Activated T-cell treated with anti-CD3 and anti-CD28 coated beads, Interleukin-2, amount 50 U/mL, for 24 hours (primary cell): Measurements from ENCODE around the gene ESR1.

Experiments used
- DNase-seq: peaks from one replicate; pipeline ENCODE4 v3.0.0-alpha.2; 2020
- H3K27ac Mint-ChIP-seq: 2 replicates; pipeline ENCODE4 v1.8.0; 2020; ENCODE audit warnings: mild to moderate bottlenecking, mixed read lengths
- H3K27me3 Mint-ChIP-seq: 2 replicates; pipeline ENCODE4 v1.8.0; 2020; ENCODE audit warnings: mixed read lengths
- H3K36me3 Mint-ChIP-seq: 2 replicates; pipeline ENCODE4 v1.8.0; 2020; ENCODE audit warnings: low read depth, mixed read lengths
- H3K4me1 Mint-ChIP-seq: 2 replicates; pipeline ENCODE4 v1.8.0; 2020; ENCODE audit warnings: low read depth, mixed read lengths
- H3K4me3 Mint-ChIP-seq: 2 replicates; pipeline ENCODE4 v1.8.0; 2020; ENCODE audit warnings: mild to moderate bottlenecking, moderate library complexity, mixed read lengths
- H3K9me3 Mint-ChIP-seq: 2 replicates; pipeline ENCODE4 v1.8.0; 2020; ENCODE audit warnings: mixed read lengths

Gene ESR1

GRCh38 chr6:151807513-151808370 is at the start of gene ESR1:
ESR1 (plus strand) TSS chr6:151807682; CDS start chr6:151807913, 231 bp downstream.
- no peak within 1 kb of the TSS for H3K27ac Mint-ChIP-seq
- no peaks in the 10 kb centered on the region for H3K36me3 Mint-ChIP-seq
- H3K27me3 Mint-ChIP-seq = peaks cover 68% of the 10 kb centered on the region
- no peaks in the 10 kb centered on the region for H3K9me3 Mint-ChIP-seq
- peaks cover 8% of the 10 kb centered on the region for H3K4me1 Mint-ChIP-seq
- H3K4me3 Mint-ChIP-seq = peak within 1 kb of the TSS; percentile 58
- DNase-seq = peak; percentile 33

- H3K27me3 Mint-ChIP-seq = peaks cover 15% of the 10 kb centered on the region
- no peak overlapping the region for H3K27ac Mint-ChIP-seq
- no peaks in the 10 kb centered on the region for H3K9me3 Mint-ChIP-seq
Observed at GRCh38 chr6:151760486-151760885, 47.0 kb upstream of the ESR1 start.

GRCh38 chr6:151761851-151762250 is 45.6 kb upstream of the ESR1 start:
- H3K4me3 Mint-ChIP-seq = no peak overlapping the region
- H3K27ac Mint-ChIP-seq = no peak overlapping the region
- H3K4me1 Mint-ChIP-seq = peaks cover 34% of the 10 kb centered on the region

More at GRCh38 chr6:151760486-151760885, 47.0 kb upstream of the ESR1 start:
- Mint-ChIP-seq H3K36me3 (no peaks in the 10 kb centered on the region), H3K4me3 (no peak overlapping the region), H3K4me1 (peaks cover 32% of the 10 kb centered on the region)
- no peak for DNase-seq

GRCh38 chr6:151762817-151763216 is 44.7 kb upstream of the ESR1 start:
- DNase-seq = no peak
- Mint-ChIP-seq H3K27me3 (peaks cover 29% of the 10 kb centered on the region), H3K27ac (no peak overlapping the region), H3K36me3 (no peaks in the 10 kb centered on the region), H3K4me1 (peaks cover 25% of the 10 kb centered on the region), H3K4me3 (no peak overlapping the region), H3K9me3 (no peaks in the 10 kb centered on the region)

More at GRCh38 chr6:151761851-151762250, 45.6 kb upstream of the ESR1 start:
- Mint-ChIP-seq H3K27me3 (peaks cover 23% of the 10 kb centered on the region), H3K9me3 (no peaks in the 10 kb centered on the region), H3K36me3 (no peaks in the 10 kb centered on the region)
- DNase-seq = no peak

- H3K27me3 Mint-ChIP-seq = peaks cover 34% of the 10 kb centered on the region
- DNase-seq = no peak
- H3K27ac Mint-ChIP-seq = no peak overlapping the region
- H3K4me1 Mint-ChIP-seq = peaks cover 20% of the 10 kb centered on the region
- H3K4me3 Mint-ChIP-seq = no peak overlapping the region
- no peaks in the 10 kb centered on the region for H3K36me3 Mint-ChIP-seq
- H3K9me3 Mint-ChIP-seq = no peaks in the 10 kb centered on the region
Observed at GRCh38 chr6:151763303-151763702, 44.2 kb upstream of the ESR1 start.

- Mint-ChIP-seq H3K4me3 (no peak overlapping the region), H3K36me3 (no peaks in the 10 kb centered on the region), H3K27me3 (peaks cover 36% of the 10 kb centered on the region), H3K9me3 (no peaks in the 10 kb centered on the region), H3K4me1 (peaks cover 15% of the 10 kb centered on the region), H3K27ac (no peak overlapping the region)
- peak; percentile 52 for DNase-seq
Observed at GRCh38 chr6:151763938-151764680, 43.4 kb upstream of the ESR1 start.

GRCh38 chr6:151765444-151765886 is 42.0 kb upstream of the ESR1 start:
- H3K9me3 Mint-ChIP-seq = no peaks in the 10 kb centered on the region
- H3K4me1 Mint-ChIP-seq = peaks cover 15% of the 10 kb centered on the region
- peaks cover 44% of the 10 kb centered on the region for H3K27me3 Mint-ChIP-seq
- DNase-seq = no peak
- H3K36me3 Mint-ChIP-seq = no peaks in the 10 kb centered on the region
- H3K27ac Mint-ChIP-seq = no peak overlapping the region
- H3K4me3 Mint-ChIP-seq = no peak overlapping the region

GRCh38 chr6:151772446-151772845 is 35.0 kb upstream of the ESR1 start:
- DNase-seq = no peak
- Mint-ChIP-seq H3K4me1 (no peaks in the 10 kb centered on the region), H3K4me3 (no peak overlapping the region)

GRCh38 chr6:151773382-151773781 is 34.1 kb upstream of the ESR1 start:
- DNase-seq = no peak
- Mint-ChIP-seq H3K4me1 (no peaks in the 10 kb centered on the region), H3K9me3 (no peaks in the 10 kb centered on the region), H3K36me3 (no peaks in the 10 kb centered on the region), H3K27me3 (peaks cover 16% of the 10 kb centered on the region), H3K27ac (no peak overlapping the region), H3K4me3 (no peak overlapping the region)

More at GRCh38 chr6:151772446-151772845, 35.0 kb upstream of the ESR1 start:
- Mint-ChIP-seq H3K9me3 (no peaks in the 10 kb centered on the region), H3K36me3 (no peaks in the 10 kb centered on the region), H3K27me3 (peaks cover 23% of the 10 kb centered on the region), H3K27ac (no peak overlapping the region)

- Mint-ChIP-seq H3K9me3 (no peaks in the 10 kb centered on the region), H3K36me3 (no peaks in the 10 kb centered on the region), H3K27me3 (peaks cover 22% of the 10 kb centered on the region), H3K4me1 (no peaks in the 10 kb centered on the region), H3K27ac (no peak overlapping the region), H3K4me3 (no peak overlapping the region)
- DNase-seq = no peak
Observed at GRCh38 chr6:151782560-151782959, 24.9 kb upstream of the ESR1 start.

- peaks cover 6% of the 10 kb centered on the region for H3K9me3 Mint-ChIP-seq
- no peak overlapping the region for H3K27ac Mint-ChIP-seq
- H3K4me1 Mint-ChIP-seq = no peaks in the 10 kb centered on the region
- no peak overlapping the region for H3K4me3 Mint-ChIP-seq
- no peak for DNase-seq
- H3K27me3 Mint-ChIP-seq = peaks cover 33% of the 10 kb centered on the region
- H3K36me3 Mint-ChIP-seq = no peaks in the 10 kb centered on the region
Observed at GRCh38 chr6:151783692-151784091, 23.8 kb upstream of the ESR1 start.

GRCh38 chr6:151784441-151785214 is 22.9 kb upstream of the ESR1 start:
- H3K36me3 Mint-ChIP-seq = no peaks in the 10 kb centered on the region
- no peak overlapping the region for H3K4me3 Mint-ChIP-seq

GRCh38 chr6:151796842-151797530 is 10.5 kb upstream of the ESR1 start:
- no peaks in the 10 kb centered on the region for H3K36me3 Mint-ChIP-seq

More at GRCh38 chr6:151784441-151785214, 22.9 kb upstream of the ESR1 start:
- no peaks in the 10 kb centered on the region for H3K4me1 Mint-ChIP-seq
- peaks cover 6% of the 10 kb centered on the region for H3K9me3 Mint-ChIP-seq
- no peak overlapping the region for H3K27ac Mint-ChIP-seq
- DNase-seq = no peak
- peaks cover 39% of the 10 kb centered on the region for H3K27me3 Mint-ChIP-seq

GRCh38 chr6:151803743-151804142 is 3.7 kb upstream of the ESR1 start:
- DNase-seq = no peak
- H3K27ac Mint-ChIP-seq = no peak overlapping the region
- H3K27me3 Mint-ChIP-seq = peaks cover 62% of the 10 kb centered on the region
- no peak overlapping the region for H3K4me3 Mint-ChIP-seq
- peaks cover 8% of the 10 kb centered on the region for H3K4me1 Mint-ChIP-seq
- no peaks in the 10 kb centered on the region for H3K36me3 Mint-ChIP-seq
- H3K9me3 Mint-ChIP-seq = no peaks in the 10 kb centered on the region

More at GRCh38 chr6:151796842-151797530, 10.5 kb upstream of the ESR1 start:
- peaks cover 21% of the 10 kb centered on the region for H3K27me3 Mint-ChIP-seq
- H3K9me3 Mint-ChIP-seq = peaks cover 2% of the 10 kb centered on the region
- H3K4me1 Mint-ChIP-seq = no peaks in the 10 kb centered on the region
- no peak for DNase-seq
- H3K27ac Mint-ChIP-seq = no peak overlapping the region
- no peak overlapping the region for H3K4me3 Mint-ChIP-seq
